HepG2 (cell line): Measurements from ENCODE around the gene CHST4. TPM values are rescaled to one million over a fixed set of nuclear protein-coding genes. Genes with fewer than 3 reads are reported as not detected.

ENCODE experiments used
- ARNT2 ChIP-seq: sonication (generic); formaldehyde crosslinking; IDR thresholded peaks from 2 replicates; pipeline ENCODE4 v1.8.0; 2022; ENCODE audit warnings: mild to moderate bottlenecking, low read depth, missing genetic modification reagents, moderate library complexity
- HES4 ChIP-seq: sonication (generic); formaldehyde crosslinking; IDR thresholded peaks from 2 replicates; pipeline ENCODE4 v1.9.0; 2021; ENCODE audit warnings: mild to moderate bottlenecking, missing genetic modification reagents, borderline replicate concordance
- HOXA5 ChIP-seq: sonication (generic); formaldehyde crosslinking; IDR thresholded peaks from 2 replicates; pipeline ENCODE4 v1.4.0; 2020; ENCODE audit warnings: missing genetic modification reagents
- KMT2B ChIP-seq: IDR thresholded peaks from 2 replicates; pipeline ENCODE4 v1.6.1; 2016; ENCODE audit warnings: missing genetic modification reagents, missing compliant biosample characterization
- NFE2L2 ChIP-seq: fragments of 150-350 bp; IDR thresholded peaks from 2 replicates; pipeline ENCODE4 v1.6.1; 2014; ENCODE audit warnings: low read length
- NR2F6 ChIP-seq, 2 experiments: IDR thresholded peaks; 2 replicates each; pipeline ENCODE4 v1.6.1; 2016; ENCODE audit warnings: antibody characterized with exemption in 1 of 2, mild to moderate bottlenecking in 1 of 2
- PHF21A ChIP-seq: sonication (generic); formaldehyde crosslinking; IDR thresholded peaks from 2 replicates; pipeline ENCODE4 v1.5.0; 2020; ENCODE audit warnings: mild to moderate bottlenecking, missing genetic modification reagents
- ZBTB7B ChIP-seq: sonication (generic); formaldehyde crosslinking; IDR thresholded peaks from 2 replicates; pipeline ENCODE4 v1.4.0; 2020; ENCODE audit warnings: missing genetic modification reagents
- ZNF10 ChIP-seq: sonication (generic); formaldehyde crosslinking; IDR thresholded peaks from 2 replicates; pipeline ENCODE4 v1.4.0; 2020; ENCODE audit warnings: mild to moderate bottlenecking, low read depth, missing genetic modification reagents, borderline replicate concordance
- ZNF234 ChIP-seq: sonication (generic); formaldehyde crosslinking; conservative IDR thresholded peaks from 2 replicates; pipeline ENCODE4 v1.5.1; 2020; ENCODE audit warnings: mild to moderate bottlenecking, missing genetic modification reagents
- ZNF580 ChIP-seq: IDR thresholded peaks from 2 replicates; pipeline ENCODE4 v1.6.1; 2016; ENCODE audit warnings: low read depth, borderline replicate concordance
- ZNF614 ChIP-seq: IDR thresholded peaks from 2 replicates; pipeline ENCODE4 v1.6.1; 2018; ENCODE audit warnings: missing biosample characterization, missing genetic modification reagents, inconsistent platforms, borderline replicate concordance
- ZNF674 ChIP-seq: sonication (generic); formaldehyde crosslinking; IDR thresholded peaks from 2 replicates; pipeline ENCODE4 v1.5.0; 2020; ENCODE audit warnings: low read depth, mild to moderate bottlenecking, missing genetic modification reagents
- polyA plus RNA-seq, 8 experiments: library from polyadenylated mRNA; depleted of rRNA in 3 of 8; stranded (reverse) in 7 of 8; unstranded in 1 of 8; fragments of >200 nt; fragmentation: Illumina TruSeq in 4 of 8; extraction: Trizol in 4 of 8; gene quantifications; 2 replicates each; pipeline versions ENCODE4 v1.2.1 to v1.2.3, GENCODE V29; 2011 to 2016; ENCODE audit warnings: low read depth in 4 of 8, missing spikeins in 1 of 8, mixed read lengths in 1 of 8; ENCODE audit not compliant: insufficient read depth in 1 of 8
- total RNA-seq, 5 experiments: library from RNA; depleted of rRNA; stranded (reverse); fragments of >200 nt; fragmentation: Illumina TruSeq; extraction: Trizol; gene quantifications; 2 replicates each; pipeline ENCODE4 v1.2.3, GENCODE V29; 2016; ENCODE audit warnings: low read depth in 1 of 5
- TF ChIP-seq, protein P1 (sequence below): sonication (generic); formaldehyde crosslinking; IDR thresholded peaks from 2 replicates; pipeline ENCODE4 v1.5.0; 2020; ENCODE audit warnings: mild to moderate bottlenecking, missing genetic modification reagents
- TF ChIP-seq, protein P2 (sequence below): sonication (generic); formaldehyde crosslinking; IDR thresholded peaks from 2 replicates; pipeline ENCODE4 v1.5.1; 2020; ENCODE audit warnings: missing genetic modification reagents, mild to moderate bottlenecking, borderline replicate concordance
- TF ChIP-seq, protein P3 (sequence below): sonication (generic); formaldehyde crosslinking; IDR thresholded peaks from 2 replicates; pipeline ENCODE4 v1.4.0; 2020; ENCODE audit warnings: mild to moderate bottlenecking, missing genetic modification reagents

The CHST4 gene
- total and polyA plus RNA-seq, 2 of the 13 experiments (the other 11 are each of a cell fraction or from before 2014, with no cell fraction given), result not detected

DNA sequence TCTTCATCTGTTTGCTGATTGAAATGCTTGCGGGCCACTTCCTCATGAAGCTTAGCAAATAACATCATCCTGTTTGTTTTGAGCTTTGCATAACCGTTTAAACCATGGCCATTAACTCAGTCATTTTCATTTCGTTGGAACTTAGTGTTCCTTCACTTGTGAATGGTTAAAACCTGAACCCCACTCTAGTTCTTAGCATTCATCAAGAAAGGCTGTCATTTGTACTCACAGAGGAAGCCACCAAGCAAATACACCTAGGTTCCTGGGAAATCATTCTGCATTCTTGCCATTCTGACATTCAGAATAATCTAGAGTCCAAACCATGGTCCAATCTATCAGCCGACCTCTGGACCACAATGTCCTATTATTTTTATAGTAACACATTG lies 59.1 kb downstream of the CHST4 start (continued):
- TF ChIP-seq, protein P1, sequence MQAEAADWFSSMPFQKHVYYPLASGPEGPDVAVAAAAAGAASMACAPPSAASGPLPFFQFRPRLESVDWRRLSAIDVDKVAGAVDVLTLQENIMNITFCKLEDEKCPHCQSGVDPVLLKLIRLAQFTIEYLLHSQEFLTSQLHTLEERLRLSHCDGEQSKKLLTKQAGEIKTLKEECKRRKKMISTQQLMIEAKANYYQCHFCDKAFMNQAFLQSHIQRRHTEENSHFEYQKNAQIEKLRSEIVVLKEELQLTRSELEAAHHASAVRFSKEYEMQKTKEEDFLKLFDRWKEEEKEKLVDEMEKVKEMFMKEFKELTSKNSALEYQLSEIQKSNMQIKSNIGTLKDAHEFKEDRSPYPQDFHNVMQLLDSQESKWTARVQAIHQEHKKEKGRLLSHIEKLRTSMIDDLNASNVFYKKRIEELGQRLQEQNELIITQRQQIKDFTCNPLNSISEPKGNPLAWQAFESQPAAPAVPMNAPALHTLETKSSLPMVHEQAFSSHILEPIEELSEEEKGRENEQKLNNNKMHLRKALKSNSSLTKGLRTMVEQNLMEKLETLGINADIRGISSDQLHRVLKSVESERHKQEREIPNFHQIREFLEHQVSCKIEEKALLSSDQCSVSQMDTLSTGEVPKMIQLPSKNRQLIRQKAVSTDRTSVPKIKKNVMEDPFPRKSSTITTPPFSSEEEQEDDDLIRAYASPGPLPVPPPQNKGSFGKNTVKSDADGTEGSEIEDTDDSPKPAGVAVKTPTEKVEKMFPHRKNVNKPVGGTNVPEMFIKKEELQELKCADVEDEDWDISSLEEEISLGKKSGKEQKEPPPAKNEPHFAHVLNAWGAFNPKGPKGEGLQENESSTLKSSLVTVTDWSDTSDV (CRISPR knock-in tag), result no peak
- TF ChIP-seq ZNF674 (CRISPR knock-in tag), result no peak
- TF ChIP-seq, protein P2, sequence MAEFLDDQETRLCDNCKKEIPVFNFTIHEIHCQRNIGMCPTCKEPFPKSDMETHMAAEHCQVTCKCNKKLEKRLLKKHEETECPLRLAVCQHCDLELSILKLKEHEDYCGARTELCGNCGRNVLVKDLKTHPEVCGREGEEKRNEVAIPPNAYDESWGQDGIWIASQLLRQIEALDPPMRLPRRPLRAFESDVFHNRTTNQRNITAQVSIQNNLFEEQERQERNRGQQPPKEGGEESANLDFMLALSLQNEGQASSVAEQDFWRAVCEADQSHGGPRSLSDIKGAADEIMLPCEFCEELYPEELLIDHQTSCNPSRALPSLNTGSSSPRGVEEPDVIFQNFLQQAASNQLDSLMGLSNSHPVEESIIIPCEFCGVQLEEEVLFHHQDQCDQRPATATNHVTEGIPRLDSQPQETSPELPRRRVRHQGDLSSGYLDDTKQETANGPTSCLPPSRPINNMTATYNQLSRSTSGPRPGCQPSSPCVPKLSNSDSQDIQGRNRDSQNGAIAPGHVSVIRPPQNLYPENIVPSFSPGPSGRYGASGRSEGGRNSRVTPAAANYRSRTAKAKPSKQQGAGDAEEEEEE, result no peak
- peak; percentile 74 for TF ChIP-seq PHF21A
- TF ChIP-seq KMT2B (CRISPR knock-in tag), result no peak
- TF ChIP-seq NR2F6 (IDR thresholded peaks at IDR 0.05), result no peak
- 0 out of 2 replicates have a peak, but pooled peaks have one; percentile 14 for TF ChIP-seq NR2F6 (CRISPR knock-in tag; IDR thresholded peaks at IDR 0.05)
- no peak for TF ChIP-seq HES4 (CRISPR knock-in tag)
- TF ChIP-seq, protein P3, sequence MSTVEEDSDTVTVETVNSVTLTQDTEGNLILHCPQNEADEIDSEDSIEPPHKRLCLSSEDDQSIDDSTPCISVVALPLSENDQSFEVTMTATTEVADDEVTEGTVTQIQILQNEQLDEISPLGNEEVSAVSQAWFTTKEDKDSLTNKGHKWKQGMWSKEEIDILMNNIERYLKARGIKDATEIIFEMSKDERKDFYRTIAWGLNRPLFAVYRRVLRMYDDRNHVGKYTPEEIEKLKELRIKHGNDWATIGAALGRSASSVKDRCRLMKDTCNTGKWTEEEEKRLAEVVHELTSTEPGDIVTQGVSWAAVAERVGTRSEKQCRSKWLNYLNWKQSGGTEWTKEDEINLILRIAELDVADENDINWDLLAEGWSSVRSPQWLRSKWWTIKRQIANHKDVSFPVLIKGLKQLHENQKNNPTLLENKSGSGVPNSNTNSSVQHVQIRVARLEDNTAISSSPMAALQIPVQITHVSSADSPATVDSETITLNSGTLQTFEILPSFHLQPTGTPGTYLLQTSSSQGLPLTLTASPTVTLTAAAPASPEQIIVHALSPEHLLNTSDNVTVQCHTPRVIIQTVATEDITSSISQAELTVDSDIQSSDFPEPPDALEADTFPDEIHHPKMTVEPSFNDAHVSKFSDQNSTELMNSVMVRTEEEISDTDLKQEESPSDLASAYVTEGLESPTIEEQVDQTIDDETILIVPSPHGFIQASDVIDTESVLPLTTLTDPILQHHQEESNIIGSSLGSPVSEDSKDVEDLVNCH (CRISPR knock-in tag), result no peak
- peak; percentile 20; the same call in 1 of the 2 replicates for TF ChIP-seq ZBTB7B
- TF ChIP-seq ARNT2 (CRISPR knock-in tag), result no peak
- TF ChIP-seq ZNF614 (CRISPR knock-in tag), result peak; percentile 91
- TF ChIP-seq ZNF10, result no peak
- TF ChIP-seq ZNF580, result 0 out of 2 replicates have a peak, but pooled peaks have one; percentile 25
- no peak for TF ChIP-seq ZNF234 (CRISPR knock-in tag)
- TF ChIP-seq HOXA5 (CRISPR knock-in tag), result no peak
- TF ChIP-seq NFE2L2, result no peak
